NCI-H345 treated with DMSO at 0.1 percent for 48 hours (cell line): ENCODE results near the gene ESR2.
"Not testable (repeated sequence)": the region's sequence is repeated elsewhere in the genome, so short reads cannot be mapped to it uniquely, and the experiment has no call there.

Source experiments
- DNase-seq: peaks from one replicate; lab custom pipeline; 2025; ENCODE audit not compliant: unreplicated experiment; lab: John Stamatoyannopoulos, UW

Gene ESR2

DNA sequence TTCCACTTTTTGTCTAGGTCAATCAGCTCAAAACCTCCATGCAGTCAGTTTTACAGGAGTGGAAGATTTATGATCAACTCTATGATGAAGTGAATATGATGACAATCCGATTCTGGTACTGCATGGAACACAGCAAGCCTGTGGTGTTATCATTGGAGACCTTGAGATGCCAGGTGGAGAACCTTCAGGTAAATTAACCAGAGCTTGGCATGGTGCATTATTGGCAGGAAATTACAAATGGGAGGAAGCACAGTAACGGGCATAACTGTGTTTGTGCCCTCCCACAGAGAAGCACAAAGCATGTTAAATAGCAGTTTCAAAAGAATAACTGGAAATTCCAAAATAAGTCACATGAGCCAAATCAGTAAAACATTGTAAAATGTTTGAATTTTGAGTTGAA, 135.6 kb downstream of the ESR2 start:
- no peak for DNase-seq

- DNase-seq, result no peak
Measured at GRCh38 chr14:64149921-64150320, 144.2 kb downstream of the ESR2 start.

DNA sequence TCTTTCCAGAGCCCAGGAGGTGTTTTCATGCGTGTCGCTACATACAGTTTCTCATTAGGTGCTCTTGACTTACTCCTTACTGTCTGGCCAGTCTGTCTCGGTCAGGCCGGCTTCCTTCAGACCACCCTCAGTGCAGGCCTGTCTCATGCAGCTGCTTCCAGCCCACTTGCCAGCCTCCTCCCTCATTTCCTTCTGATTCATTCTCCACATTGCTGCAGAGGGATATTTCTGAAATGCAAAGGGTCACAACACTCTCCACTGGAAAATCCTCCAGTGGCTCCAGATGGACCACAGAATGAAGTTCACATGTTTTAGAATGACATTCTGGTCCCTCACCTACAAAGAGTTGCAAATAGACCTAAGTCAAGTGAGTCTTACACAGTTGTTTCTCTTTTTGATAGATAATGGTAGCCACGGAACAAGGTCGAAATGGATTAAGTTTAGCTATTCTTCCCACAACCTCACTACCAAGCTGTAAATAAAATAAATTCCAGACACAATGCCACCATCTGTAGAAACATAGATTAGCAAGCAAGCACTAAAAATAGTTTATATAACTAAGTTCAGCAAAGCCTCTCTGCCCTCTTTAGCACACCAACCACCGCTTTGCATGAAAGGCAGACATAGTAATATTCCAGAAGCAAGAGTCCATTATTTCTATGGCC, 146.9 kb downstream of the ESR2 start:
- no peak for DNase-seq

DNA sequence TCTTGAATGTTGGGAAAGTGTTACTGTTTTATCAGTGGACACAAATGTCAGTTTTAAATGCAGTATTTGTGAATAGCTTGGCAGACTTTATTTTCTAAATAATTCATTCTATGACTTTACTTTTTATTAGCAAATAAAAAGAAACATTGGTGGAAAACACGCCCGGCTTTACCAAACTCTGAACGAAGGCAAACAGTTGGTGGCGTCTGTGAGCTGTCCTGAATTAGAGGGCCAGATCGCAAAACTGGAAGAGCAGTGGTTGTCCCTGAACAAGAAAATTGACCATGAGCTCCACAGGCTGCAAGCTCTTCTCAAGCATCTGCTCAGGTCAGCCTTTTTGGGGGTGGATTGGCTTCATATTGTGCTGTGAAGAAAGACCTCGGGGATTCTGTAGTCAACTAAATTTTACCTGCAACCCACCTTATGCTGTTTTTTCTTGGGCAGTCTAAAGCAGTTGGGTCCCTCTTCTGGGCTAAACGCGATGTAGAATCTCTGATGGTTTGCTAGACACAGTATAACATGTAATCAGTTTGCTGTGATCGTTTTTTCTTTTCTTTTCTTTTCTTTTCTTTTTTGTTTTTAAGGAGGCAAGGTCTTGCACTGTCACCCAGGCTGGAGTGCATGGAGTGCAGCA, 156.4 kb downstream of the ESR2 start:
- DNase-seq, result no peak

- no peak for DNase-seq
Measured at GRCh38 chr14:64126548-64126947, 167.6 kb downstream of the ESR2 start.

- no peak for DNase-seq
Measured at GRCh38 chr14:64125270-64125669, 168.9 kb downstream of the ESR2 start.

DNA sequence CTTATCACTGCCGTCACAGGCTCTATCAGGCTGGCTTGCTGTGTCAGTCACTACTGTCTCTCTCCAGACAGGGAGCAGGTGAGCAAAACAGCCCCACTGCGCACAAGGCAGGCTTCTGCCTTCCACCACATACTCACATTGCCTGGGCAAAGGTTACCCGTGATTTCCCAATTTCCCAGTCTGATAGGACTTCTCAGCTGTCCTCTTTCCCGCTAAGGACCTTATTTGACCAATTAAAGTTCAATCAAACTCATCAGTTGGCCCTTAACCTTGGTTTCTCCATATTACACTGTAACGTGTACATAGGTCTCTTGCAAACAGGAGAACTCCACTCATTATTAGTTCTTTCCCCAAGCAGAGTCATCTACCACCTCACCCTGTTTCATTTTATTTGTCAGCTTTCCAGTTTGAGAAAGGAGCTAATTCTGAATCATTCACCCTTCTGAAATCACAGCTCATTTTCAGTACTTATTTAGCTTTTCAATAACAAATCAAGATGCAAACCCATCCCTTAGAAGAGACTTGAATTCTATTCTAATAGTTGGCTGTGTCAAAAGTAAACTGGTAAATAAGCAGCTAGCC, 170.8 kb downstream of the ESR2 start:
- no peak for DNase-seq

GRCh38 chr14:64119980-64120379, 174.2 kb downstream of the ESR2 start:
- no peak for DNase-seq

DNA sequence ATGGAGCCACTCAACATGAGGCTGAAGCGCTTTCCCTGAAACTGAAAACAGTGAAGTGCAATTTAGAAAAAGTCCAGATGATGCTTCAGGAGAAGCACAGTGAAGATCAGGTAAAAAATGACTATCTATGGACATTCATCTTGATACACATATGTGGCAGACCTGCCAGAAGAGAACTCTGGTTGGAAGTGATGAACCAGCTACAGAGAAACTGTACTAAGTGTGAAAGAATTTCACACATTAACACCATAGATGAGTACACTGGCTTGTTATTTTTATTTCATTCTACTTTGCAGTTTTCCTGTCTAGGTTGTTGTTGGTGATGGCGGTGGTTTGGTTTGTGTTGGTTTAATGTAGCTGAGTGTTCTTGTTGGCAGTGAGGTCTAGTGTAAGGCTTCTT, 174.7 kb downstream of the ESR2 start:
- no peak for DNase-seq

GRCh38 chr14:64118892-64119291, 175.3 kb downstream of the ESR2 start:
- DNase-seq, result no peak

DNA sequence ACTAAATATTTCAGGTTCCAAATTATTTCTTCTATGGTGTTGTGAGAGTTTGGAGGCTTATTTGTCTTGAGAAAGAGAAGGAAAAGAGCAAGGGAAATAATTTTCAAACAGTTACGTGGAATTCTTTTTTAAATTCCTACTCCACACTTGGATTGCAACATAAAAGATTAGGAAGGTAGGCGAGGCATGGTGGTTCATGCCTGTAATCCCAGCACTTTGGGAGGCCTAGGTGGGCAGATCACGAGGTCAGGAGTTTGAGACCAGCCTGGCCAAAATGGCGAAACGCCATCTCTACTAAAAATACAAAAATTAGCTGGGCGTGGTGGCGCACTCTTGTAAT, 175.8 kb downstream of the ESR2 start:
- DNase-seq, result not testable (repeated sequence)

- DNase-seq, result no peak
Measured at GRCh38 chr14:64117671-64118402, 176.3 kb downstream of the ESR2 start.

DNA sequence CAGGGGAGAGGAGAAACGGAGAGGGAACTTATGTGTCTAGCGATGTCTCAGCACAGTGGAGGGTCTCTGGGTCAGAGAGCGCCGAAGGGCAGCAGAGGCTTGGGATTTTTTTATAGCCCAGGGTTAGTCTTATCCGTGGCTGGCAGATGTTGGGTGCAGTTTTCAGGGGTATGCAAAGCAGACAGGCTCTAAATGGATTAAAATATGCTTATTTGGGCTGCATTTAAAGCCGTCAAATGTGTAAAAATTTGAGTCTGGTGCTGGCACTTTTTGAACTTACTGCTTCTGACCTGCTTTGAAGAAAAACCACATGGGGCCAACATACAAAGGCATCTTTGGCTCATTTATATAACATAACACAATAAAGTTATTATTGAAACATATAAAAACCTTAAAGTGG, 178.8 kb downstream of the ESR2 start:
- no peak for DNase-seq

DNA sequence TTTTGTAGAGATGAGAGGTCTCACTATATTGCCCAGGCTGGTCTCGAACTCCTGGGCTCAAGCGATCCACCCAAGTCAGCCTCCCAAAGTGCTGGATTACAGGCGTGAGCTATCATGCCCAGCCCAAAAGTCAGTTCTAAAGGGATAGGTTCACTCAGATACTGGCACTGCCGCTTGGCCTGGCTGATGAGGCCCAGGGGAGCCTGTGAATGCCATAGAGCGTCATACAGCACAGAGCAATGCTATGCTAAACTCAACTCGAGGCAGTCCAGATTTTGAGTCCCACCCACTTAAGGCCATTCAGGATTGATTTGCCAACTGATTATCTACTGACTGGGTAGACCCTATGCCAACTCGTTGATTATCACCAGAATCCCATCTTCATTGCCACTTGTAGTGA, 179.4 kb downstream of the ESR2 start:
- no peak for DNase-seq

- DNase-seq, result no peak
Measured at GRCh38 chr14:64114166-64114565, 180.0 kb downstream of the ESR2 start.

GRCh38 chr14:64112867-64113678, 181.1 kb downstream of the ESR2 start:
- DNase-seq, result no peak

- no peak for DNase-seq
Measured at GRCh38 chr14:64110802-64111201, 183.4 kb downstream of the ESR2 start.

DNA sequence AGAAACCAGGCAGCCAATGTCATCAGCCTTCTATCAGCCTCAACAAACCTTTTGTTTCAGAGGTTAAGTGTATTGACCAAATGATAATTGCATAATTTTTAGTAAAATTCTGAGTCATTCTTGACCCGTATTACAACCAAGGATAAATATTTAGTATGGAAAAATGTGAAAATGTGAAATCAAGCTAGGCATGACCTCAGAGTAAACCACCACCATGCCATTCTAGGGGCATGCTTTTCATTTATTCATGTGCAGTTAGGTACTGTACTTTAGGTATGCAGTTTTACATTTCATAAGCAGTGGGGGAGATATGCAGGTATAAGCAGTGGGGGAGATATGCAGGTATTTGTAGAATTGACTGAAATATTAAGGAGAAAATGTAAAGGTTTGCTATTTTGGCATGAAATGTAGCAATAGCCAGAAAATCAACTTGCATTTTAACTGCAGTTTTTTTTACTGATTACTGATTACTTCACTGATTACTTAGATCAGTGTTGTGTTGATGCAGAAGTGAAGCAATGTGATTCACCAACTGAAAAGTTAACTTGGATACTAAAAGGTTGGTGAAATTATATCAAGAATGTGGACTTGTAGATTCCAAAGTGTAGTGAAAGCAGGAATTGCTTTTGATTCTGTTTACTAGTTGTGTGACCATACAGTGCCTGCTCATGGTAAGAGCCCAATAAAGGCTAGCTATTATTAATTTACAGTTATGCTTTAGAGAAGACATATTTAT, 184.2 kb downstream of the ESR2 start:
- DNase-seq, result no peak

GRCh38 chr14:64107438-64107837, 186.7 kb downstream of the ESR2 start:
- no peak for DNase-seq

GRCh38 chr14:64098120-64098519, 196.1 kb downstream of the ESR2 start:
- no peak for DNase-seq

DNA sequence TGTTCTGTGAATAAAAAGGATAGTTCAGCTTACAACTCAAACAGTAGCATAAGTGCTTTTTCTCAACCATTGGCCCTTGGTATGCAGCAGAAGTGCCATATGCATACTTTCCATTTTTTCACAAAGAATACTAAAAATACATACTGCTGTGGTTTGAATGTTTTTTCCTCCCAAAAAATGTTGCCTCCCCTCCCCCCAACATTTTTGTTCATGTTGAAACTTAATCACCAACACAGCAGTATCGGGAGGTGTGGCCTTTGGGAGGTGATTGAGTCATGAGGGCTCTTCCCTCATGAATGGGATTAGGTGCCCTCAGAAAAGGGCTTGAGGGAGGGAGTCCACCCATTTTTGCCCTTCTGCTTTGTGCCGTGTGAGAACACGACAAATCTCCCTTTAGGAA, 198.6 kb downstream of the ESR2 start:
- DNase-seq, result no peak
